GM19452 (cell line): Measurements from ENCODE around the gene RAB3B.

ENCODE experiments used
- ATAC-seq: cut with Tn5 transposase; IDR thresholded peaks from one replicate; pipeline ENCODE4 v1.9.1; 2021; ENCODE audit not compliant: unreplicated experiment

Gene RAB3B

GRCh38 chr1:51957618-51958017, 32.9 kb downstream of the RAB3B start:
- no peak for ATAC-seq

GRCh38 chr1:51956528-51957509, 33.7 kb downstream of the RAB3B start:
- ATAC-seq = no peak

- ATAC-seq = no peak
Observed at GRCh38 chr1:51955797-51956527, 34.5 kb downstream of the RAB3B start.

GRCh38 chr1:51954783-51955182, 35.7 kb downstream of the RAB3B start:
- no peak for ATAC-seq

- ATAC-seq = no peak
Observed at GRCh38 chr1:51953079-51953478, 37.4 kb downstream of the RAB3B start.

- ATAC-seq = no peak
Observed at GRCh38 chr1:51952638-51953037, 37.9 kb downstream of the RAB3B start.

- no peak for ATAC-seq
Observed at GRCh38 chr1:51950701-51951100, 39.8 kb downstream of the RAB3B start.

- no peak for ATAC-seq
Observed at GRCh38 chr1:51949014-51949702, 41.3 kb downstream of the RAB3B start.

GRCh38 chr1:51948491-51948915, 42.0 kb downstream of the RAB3B start:
- no peak for ATAC-seq

- ATAC-seq = no peak
Observed at GRCh38 chr1:51946300-51946699, 44.2 kb downstream of the RAB3B start.

- no peak for ATAC-seq
Observed at GRCh38 chr1:51945591-51945990, 44.9 kb downstream of the RAB3B start.

GRCh38 chr1:51942281-51942680, 48.2 kb downstream of the RAB3B start:
- ATAC-seq = no peak

GRCh38 chr1:51941528-51941927, 49.0 kb downstream of the RAB3B start:
- no peak for ATAC-seq

GRCh38 chr1:51937112-51937511, 53.4 kb downstream of the RAB3B start:
- ATAC-seq = no peak

GRCh38 chr1:51936531-51936930, 54.0 kb downstream of the RAB3B start:
- no peak for ATAC-seq

GRCh38 chr1:51933344-51933743, 57.2 kb downstream of the RAB3B start:
- no peak for ATAC-seq

GRCh38 chr1:51930329-51930728, 60.2 kb downstream of the RAB3B start:
- no peak for ATAC-seq

GRCh38 chr1:51928896-51929295, 61.6 kb downstream of the RAB3B start:
- ATAC-seq = no peak

- ATAC-seq = no peak
Observed at GRCh38 chr1:51927029-51927428, 63.5 kb downstream of the RAB3B start.

GRCh38 chr1:51926171-51926812, 64.2 kb downstream of the RAB3B start:
- no peak for ATAC-seq

- ATAC-seq = no peak
Observed at GRCh38 chr1:51924455-51924854, 66.0 kb downstream of the RAB3B start.
